GM21423 (cell line): ENCODE results near the gene ABLIM2.
"Not testable (repeated sequence)": the region's sequence is repeated elsewhere in the genome, so short reads cannot be mapped to it uniquely, and the experiment has no call there.

Experiments
- ATAC-seq: cut with Tn5 transposase; IDR thresholded peaks from one replicate; pipeline ENCODE4 v1.9.1; 2021; ENCODE audit warnings: mild to moderate bottlenecking, moderate library complexity; ENCODE audit not compliant: unreplicated experiment

The ABLIM2 gene

DNA sequence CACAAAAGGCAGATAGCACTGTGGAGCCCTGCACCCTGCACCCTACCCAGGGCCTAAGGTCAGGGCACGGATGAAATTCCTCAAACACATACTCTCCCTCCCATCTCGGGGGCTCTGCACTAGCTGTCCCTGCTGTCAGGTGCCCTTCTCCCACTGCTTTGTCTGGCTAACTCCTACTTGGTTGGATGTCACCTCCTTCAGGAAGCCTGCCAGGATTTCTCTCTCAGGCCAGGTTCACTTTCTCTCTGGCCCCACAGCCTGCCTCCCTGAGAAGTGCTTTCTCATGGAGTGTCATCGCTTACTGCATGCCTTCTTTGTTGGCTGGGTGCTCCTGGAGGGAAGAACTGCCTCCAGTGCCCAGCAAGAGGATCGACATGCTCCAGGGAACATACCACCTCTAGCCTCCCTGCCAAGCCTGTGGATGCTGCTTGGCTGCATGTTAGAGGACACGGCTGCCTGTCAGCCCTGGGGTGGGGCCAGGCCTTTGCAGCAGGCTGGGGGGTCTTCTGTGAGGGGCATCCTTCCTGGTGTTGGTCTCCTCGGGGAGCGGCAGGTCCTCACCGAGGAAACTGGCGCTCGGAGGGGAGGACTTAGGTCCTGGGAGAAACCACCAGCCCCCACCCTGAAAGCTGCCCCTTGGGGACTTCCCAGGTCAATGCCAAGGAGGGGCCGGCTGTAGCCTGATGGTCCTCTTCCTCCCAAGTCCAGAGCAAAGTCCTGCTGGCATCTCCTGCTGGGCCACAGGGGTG, 15.0 kb downstream of the ABLIM2 start:
- no peak for ATAC-seq

DNA sequence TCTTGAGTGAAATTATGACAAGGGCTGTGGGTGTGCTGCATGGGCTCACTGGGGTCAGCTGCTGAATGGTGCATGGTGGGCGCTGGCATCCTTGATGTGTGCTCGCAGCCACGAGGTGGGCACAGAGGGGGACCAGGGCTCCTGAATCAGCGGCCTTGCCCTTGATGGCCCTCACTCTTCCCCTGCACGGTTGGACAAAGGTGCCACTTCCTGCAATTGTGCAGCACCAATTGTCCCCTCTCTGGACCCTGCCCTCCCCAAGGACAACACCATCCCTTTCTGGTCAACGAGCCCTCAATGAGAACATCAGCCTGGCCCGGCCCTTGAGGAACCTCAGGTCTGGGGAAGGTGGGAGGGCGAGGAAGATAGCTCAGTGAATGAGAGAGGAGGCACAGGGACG, 16.1 kb downstream of the ABLIM2 start:
- ATAC-seq, result no peak

DNA sequence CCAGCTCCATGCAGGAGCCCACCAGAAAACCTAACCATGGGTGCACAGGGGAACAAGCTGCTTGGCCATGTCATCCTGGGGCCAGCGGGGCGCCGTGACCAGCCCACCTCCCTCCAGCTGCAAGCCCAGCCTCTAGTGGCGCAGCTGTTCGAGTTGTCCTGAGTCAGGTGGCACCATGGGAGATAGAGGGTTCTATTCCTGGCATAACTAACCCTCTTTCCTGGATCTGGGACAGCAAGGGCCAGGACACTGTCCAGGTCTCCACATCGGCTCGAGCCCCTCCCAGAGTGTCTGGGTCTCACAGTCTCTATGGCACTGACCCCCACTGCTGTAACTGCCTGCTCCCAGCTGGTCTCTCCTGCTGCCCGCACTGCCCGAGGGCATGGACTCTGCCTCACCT, 16.7 kb downstream of the ABLIM2 start:
- no peak for ATAC-seq

DNA sequence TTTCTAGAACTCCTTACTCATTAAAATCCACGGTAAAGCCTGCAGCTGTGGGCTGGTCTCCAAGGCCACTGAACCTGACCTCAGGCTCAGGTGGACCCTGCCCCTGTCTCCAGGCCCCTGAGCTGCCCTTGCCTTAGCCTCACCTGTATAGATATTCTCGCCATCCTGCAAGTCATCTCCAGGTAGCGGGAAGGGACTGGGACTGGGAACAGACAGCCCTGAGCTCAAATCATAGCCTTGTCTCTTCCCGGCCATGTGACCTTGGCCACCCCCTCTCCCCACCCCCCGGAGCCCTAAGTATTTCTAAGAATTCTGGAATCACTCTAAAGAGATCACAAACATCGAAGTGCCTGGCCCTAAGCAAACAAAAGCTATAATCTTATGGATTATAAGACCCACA, 17.7 kb downstream of the ABLIM2 start:
- ATAC-seq, result no peak

DNA sequence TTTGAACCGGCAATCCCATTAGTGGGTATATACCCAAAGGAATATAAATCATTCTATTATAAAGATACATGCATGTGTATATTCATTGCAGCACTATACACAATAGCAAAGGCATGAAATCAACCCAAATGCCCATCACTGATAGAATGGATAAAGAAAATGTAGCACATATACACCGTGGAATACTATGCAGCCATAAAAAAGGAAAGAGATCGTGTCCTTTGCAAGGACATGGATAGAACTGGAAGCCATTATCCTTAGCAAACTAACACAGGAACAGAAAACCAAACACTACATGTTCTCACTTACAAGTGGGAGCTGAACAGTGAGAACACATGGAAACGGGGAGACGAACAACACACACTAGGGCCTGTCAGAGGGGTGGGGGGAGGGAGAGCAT, 18.9 kb downstream of the ABLIM2 start:
- ATAC-seq, result not testable (repeated sequence)

DNA sequence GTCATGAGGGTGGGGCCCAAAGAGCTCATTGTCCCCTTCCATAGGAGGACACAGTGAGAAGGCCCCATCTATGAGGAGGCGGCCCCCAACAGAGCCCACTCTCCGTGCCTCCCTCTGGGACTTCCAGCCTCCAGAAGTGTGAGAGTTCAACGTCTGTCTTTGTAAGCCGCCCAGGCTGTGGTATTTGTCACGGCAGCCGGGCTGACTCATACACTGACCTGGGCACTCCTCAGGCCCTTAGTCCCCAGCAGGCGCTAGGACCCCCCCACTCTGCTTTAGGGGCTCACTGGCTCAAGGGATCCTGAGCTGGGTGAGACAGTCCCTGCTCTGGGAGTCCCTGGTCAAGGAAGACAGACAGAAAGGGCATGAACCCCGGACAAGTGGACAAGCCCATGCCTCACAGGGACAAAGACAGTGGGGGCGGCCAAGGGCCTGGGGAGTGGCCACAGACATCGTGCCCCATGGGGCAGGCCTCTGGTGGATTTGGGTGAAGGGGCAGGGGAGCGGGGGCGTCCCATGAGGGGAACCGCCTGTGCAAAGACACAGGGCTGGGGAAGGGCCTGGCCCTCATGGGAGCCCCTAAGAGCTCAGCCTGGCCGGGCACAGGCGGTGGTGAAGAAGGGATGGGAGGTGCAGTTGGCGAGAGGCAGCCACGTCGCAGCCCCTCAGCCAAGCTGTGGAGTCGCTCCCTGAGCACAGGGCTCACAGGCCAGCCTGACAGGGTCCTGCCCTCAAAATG, 21.5 kb downstream of the ABLIM2 start:
- ATAC-seq, result no peak

DNA sequence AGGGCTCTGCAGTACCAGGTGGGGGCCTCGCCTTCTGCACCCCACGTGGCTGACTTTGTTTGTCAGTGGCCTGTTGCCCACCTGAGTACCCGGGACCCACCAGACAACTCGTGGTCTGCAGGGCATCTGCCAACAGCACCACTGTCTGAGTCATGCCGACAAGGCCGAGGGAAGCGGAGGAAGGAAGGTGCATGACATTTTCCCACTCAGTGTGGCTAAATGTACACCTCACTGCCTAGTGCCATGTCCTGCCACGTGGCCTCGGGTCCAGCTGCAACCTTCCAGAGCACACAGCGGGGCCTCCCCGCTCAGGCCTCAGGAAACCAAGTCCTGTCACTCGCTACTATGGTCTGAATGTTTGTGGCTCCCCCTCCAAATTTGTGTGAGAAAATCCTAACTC, 22.1 kb downstream of the ABLIM2 start:
- ATAC-seq, result no peak

DNA sequence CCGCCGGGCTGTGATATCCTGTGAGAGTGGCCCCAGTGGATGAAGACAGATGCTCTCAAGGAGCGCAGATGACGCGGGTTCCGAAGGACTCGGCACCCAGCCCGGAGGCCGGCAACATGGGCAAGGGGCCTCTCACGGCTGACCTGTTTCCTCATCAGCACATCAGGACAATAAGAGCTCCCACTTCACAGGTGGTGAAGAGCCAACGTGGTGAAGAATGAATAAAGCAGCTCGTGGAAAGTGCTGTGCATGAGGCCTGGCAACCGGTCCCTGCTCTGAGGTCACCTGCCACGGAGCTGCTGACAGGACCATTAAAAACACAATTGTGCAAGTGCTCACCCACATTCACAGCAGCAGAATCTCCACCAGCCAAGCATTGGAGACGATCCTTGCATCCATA, 22.9 kb downstream of the ABLIM2 start:
- no peak for ATAC-seq

DNA sequence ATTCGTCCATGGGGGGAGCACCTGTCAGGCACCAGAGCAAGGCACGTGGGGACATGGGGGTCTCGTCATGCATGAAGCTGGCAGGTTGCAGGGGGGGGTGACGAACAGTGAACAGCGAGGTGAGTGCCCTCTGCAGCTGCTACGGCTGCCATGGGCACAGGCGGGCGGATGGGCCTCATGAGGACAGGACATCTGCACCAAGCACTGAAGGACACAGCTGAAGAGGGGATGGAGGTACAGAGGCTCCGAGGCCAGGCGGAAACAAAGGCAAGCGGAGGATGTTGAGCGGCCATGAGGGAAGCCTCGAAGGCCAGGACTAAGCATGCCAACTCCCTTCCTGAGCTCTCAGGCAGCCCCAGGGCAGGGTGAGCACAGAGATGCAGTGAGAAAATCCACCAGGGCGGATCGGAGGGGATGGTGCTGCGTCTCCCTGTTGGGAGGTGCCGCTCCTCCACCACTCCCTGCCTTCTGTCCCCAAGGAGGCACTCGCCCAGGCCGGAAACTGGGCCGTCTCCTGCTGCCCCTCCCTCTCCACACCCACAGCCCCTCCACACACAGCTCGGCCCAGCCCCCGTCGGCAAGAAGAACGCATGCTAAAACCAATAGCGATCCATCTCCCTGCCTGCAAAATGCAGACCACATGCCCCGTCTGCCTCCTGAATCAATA, 24.6 kb downstream of the ABLIM2 start:
- ATAC-seq, result no peak

DNA sequence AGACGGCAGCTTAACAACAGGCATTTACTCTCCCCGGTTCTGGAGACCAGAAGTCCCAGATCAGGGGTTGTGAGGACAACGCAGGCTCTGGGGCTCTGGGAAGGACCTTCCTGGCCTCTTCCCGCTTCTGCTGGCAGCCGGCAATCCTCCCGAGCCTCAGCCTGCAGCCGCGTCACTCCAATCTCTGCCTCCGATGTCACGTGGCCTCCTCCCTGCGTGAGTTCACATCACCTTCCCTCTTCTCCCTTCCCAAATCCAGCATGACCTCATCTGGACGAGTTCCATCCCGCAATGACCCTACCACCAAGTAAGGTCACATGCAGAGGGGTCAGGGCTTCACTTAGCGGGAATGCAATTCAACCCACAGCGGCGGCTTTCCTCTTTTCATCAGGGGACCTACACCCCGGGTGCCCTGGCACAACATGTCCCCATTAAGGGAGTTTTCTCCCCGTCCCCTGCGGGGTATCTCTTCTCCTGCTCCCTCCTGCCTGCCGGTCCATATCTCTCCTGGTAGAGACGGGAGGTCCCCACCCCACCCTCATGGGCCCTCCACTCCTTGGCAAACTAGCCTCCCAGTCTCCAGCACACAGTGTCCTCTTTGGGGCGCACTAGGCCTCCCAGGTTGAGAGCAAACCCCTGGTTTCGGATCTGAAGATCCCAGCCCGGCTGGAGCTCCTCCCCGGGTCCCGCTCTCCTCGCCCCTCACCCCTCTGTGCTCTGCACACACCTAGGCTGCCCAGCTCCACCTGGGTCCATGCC, 25.5 kb downstream of the ABLIM2 start:
- no peak for ATAC-seq

DNA sequence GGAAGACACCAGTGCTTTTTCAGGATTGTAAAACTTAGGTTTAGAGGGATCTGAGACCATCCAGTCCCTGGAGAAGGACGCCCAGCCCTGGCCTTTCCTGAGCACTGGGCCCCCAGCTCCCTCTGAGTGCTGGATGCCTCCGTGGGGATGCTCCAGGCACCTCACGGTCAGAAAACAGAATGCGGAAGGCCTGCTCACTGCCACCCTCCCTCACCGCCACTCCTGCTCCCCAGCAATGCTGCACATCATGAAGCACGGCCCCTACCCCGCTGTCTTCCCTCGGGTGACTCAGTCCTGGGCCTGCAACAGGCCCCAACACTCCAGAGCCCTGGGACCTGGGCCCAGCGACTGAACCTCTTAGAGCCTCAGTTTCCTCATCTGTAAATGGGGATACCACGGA, 26.2 kb downstream of the ABLIM2 start:
- no peak for ATAC-seq

DNA sequence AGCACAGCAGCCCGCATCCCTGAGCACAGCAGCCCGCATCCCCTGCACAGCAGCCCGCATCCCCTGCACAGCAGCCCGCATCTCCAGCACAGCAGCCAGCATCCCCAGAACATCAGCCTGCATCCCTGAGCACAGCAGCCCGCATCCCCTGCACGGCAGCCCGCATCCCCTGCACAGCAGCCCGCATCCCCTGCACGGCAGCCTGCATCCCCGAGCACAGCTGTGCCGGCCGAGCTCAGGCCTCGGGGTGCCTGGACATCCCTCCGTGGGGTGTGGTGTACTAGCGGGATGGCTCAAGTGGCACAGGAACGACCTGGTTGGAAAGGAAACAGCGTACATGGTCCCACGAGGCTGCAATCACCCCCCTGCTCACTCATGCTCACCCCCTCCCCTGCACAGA, 26.8 kb downstream of the ABLIM2 start:
- ATAC-seq, result no peak

DNA sequence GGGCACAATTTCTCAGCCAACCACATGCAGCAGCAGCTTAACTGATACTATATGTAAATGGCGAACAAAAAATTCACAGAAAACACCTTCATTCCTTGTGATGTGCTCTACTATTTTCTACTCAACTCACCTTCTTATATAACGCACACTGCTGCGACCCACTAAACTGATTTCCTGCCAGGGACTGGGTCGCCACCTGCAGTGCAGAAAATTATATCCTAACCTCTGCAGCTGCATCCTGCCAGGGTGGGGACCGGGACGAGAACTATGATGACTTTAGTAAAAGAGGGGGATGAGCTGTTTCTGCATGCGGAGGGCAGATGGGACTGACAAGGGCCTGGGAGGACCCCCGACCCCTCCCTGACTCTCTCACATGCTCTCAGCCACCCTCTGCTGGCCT, 27.4 kb downstream of the ABLIM2 start:
- ATAC-seq, result no peak

DNA sequence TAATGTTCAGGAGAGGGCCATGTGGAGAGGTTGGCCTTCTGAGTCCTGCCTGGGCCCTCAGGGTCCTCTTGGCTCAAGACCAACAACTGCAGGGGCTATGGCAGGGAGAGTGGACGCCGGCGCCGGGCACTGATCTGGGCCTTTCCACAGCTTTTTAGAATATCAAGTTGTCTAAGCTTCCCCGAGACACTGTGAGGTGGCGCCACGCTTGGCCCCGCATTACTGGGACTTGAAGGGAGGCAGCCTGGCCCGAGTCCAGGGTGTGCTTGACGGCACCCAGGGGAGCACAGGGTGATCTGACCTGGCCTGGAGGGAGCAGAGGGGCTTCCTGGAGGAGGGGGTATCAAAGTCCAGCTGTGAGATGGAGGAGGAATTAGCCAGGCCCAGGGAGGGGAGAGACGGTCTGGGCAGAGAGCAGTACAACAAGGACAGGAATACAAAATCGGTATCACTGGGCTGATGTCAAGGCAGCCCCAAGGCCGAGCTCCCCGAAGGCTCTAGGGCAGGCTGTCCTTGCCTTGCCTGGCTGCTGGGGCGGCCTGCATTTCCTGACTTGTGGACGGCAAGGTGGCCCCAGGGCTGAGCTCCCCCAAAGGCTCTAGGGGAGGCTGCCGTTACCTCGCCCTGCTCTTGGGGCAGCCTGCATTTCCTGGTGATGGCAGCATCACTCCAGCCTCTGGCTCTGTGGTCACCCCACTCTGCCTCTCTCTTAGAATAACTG, 28.1 kb downstream of the ABLIM2 start:
- no peak for ATAC-seq

DNA sequence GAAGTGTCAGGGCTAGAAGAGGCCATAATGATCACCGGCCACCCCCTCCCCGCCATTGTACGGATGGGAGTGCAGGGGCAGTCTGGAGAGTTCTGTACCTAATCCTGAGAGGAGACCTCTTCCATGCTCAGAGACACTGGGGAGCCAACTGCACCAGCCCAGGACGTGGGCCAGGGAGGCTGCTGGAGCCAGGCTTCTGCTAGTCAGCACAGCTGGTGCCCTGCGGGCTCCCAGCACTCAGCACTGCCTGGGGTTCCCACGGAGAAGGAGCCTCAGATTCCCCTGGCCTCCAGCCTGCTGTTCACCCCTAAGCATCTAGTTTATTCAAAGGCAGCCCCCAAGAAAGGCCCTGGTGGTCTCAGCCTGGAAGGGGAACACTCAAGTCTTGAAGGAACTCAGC, 28.8 kb downstream of the ABLIM2 start:
- no peak for ATAC-seq

DNA sequence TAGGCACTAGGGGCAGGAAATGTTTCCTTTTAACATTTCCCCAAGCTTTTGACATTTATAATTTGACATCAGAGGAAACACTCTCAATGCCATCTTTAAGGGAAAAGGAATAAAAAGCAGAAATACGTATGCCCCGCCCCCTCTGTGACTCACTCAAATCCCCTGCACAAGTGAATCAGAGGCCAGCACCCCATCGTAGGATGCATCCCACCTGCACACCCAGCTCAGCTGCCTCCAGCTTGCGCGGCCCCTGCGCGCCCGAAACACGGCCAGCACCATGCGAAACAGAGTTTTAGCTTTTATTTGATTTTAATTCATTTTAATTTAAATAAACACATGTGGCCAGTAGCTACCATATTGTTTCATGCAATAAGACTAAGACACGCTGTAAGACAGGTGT, 29.5 kb downstream of the ABLIM2 start:
- no peak for ATAC-seq

DNA sequence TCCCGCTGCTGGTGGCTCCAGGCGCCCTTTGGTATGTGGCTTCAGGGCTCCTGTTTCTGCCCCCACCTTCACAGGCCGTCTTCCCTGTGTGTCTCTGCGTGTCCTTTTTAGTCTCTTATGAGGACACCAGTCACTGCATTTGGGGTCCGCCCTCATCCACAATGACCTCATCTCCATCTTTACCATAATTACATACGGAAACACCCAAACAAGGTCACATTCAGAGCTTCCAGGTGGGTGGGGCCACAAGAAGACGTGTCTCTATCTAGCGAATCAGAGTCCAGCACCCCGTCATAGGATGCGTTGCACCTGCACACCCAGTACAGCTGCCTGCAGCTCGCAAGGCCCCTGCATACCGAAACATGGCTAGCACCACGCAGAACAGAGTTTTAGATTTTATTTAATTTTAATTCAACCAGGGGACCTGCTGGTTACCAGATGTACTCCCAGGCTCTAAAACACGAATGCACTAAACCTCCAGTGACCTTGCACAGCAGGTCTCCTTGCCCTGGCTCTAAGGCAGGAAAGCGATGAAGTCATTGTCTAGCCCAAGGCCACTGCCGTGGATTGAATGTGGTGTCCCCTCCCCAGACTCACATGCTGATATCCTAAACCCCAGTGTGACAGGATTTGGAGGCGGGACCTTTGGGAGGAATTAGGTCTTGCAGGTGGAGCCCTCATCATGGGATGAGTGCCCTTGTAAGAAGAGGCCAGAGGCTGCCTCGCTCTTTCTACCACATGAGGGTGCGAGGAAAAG, 30.3 kb downstream of the ABLIM2 start:
- no peak for ATAC-seq

DNA sequence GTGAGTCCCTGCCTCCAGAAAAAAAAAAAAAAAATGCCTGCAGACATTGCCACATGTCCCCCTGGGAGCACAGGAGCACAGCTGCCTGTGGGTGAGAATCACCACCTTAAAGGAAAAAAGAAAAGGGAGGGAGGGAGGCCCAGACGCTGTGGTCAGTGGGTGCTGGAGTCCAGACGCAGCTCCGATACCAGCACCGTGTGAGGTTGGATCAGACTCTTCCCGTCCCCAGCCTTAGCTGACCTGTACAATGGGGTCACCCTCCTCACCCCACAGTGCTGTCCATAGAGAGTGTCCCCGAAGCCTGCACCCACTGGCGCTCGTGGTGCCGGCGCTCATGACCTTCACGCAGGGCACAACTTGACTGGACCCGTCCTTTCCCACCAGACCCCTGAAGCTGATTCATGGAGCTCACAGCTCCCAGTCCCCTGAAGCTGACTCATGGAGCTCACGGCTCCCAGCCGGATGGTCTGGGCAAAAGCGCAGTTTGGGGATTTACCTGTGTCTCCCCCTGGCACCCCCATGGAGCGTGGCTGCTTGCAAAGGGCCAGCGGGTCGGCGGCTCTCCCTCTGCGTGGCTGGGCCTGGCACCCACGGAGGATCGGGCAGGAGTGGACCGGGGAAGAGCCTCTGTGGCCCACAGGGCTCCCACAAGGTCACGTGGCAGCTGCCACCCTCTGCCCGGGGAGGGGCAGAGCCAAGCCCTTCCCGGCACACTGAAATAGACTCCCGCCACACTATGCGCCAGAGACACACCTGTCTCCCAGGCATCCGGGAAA, 31.4 kb downstream of the ABLIM2 start:
- ATAC-seq, result no peak

DNA sequence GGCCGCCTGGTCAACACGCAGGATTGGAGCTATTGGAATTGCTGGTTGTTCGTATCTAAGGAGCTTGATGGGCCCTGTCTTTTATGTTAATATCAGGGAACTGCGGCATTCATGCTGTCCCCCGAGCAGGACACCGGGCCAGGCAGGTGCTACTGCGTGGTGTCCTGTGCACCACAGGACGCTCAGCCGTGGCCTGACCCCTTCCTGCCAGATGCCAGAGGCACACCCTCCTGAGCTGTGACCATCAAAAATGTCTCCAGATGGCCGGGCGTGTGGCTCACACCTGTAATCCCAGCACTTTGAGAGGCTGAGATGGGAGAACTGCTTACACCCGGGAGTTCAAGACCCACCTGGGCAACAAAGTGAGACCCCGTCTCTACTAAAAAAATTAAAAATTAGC, 32.1 kb downstream of the ABLIM2 start:
- ATAC-seq, result no peak
